Thyroid gland (tissue), 4 donors: ENCODE results near the gene ZFAND3.

Experiments used
- CTCF ChIP-seq, 6 experiments: fragments of 200-600 bp in 3 of 6; fragments of 450-650 bp in 3 of 6; sonication (generic) in 3 of 6; IDR thresholded peaks; one replicate each; pipeline ENCODE4 v1.5.1; 2016 to 2019; ENCODE audit warnings: antibody characterized with exemption in 6 of 6, mild to moderate bottlenecking in 2 of 6, inconsistent platforms in 1 of 6, moderate library complexity in 1 of 6
- POLR2A ChIP-seq, 2 donors: fragments of 450-650 bp; IDR thresholded peaks; one replicate each; pipeline ENCODE4 v1.6.1; 2017; ENCODE audit warnings: antibody characterized with exemption in 2 of 2, mild to moderate bottlenecking in 2 of 2, moderate library complexity in 1 of 2

- TF ChIP-seq CTCF (IDR thresholded peaks at IDR 0.05) = no peak
- TF ChIP-seq POLR2A (IDR thresholded peaks at IDR 0.05) = no peak
Measured at GRCh38 chr6:37920667-37921066, 101.1 kb downstream of the ZFAND3 start.
